ENCODE measurements around the gene METAP1D.
"Not testable (repeated sequence)": the region's sequence is repeated elsewhere in the genome, so short reads cannot be mapped to it uniquely, and the experiment has no call there.

METAP1D gene

DNA sequence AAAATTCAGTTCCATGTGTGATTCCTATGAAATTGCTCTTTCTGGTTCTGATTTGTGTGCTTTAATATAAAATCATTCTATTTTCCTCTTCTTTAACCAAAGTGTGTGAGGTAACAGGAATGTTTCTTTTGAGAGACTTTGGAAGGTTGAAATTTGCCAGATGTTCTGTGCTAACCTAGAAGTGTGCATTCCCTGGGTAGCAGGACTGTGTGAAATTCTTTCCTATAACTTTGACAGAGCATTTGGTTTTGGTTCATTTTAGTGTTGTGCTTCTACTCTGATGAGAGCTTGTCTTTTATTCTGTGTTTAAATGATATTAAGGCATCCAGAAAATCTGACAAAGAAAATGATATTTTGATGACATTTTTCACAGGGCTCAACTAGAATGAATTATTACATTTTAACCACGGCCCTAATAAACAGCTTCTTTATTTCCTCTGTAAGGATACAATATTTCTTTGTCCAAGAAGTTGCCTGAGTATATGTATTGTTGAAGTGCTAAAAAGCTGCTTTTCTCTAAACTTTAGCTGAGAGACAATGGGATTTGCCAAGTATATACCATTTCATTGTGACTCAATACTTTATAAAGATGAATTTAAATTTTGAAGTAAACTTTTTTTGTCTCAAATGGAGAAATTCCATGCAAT, 50.8 kb downstream of the METAP1D start:
- no peak for DNase-seq

DNA sequence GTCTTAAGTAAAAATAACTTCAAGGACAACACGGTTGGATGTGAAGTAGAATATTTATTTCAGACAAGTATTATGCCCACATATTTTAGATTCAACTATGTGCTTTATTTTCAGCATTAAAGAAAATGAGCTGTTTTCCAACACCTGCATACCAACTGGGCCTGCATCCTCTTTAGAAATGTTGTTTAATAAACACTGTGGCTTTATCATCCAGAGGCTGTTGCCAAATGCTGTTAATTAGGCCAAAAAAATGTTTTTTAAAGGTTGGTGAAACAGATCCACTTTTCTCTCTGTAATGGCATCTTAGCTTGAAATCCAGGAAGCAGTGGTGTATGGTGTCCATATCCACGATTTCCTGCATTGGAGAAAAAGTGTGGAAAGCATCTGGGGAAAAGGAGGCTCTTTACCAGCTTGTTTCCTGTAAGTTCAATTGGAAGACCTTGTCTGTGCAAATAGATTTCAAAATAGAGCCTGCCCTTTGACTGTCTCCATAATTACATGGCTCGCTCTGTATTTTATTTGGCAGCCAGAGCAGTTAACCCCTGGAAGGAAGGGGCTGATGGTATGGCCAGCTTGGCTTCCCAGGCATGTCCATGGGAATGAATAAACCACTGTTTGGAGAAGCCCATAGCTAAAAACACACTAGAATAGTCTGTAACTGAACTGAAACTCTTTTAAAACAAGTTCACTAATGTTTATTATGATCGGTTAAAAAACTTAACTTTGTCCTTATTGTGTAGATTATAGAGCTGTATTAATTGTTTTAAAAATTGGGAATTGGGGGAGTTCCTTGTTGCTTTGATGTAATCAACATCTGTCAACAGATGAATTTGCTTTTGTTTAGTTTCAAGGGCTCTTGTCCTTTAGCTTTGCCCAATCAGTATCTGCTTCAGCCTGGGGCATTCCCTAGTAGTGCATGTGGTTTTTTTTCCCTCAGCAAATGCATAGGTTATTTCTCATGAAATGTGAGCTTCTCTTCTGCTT, 52.5 kb downstream of the METAP1D start:
- DNase-seq, result no peak

DNA sequence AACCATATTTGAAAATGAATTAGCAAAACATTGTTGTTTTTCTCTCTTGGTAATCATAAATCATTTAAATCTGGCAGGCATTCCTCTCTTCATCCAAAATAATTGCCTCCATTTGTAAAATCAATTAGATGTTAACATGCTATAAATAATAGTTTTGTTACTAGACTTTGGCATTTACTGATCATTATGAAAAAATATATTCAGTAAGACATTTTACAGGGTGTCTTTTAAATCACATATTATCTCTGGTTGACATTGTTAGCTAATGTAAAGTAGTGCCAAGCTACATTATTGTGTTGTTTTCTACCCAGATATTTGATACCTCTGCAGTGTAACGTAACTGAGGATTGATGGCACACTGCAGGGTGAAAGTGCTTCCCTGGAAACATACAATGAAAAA, 53.7 kb downstream of the METAP1D start:
- DNase-seq, result no peak

DNA sequence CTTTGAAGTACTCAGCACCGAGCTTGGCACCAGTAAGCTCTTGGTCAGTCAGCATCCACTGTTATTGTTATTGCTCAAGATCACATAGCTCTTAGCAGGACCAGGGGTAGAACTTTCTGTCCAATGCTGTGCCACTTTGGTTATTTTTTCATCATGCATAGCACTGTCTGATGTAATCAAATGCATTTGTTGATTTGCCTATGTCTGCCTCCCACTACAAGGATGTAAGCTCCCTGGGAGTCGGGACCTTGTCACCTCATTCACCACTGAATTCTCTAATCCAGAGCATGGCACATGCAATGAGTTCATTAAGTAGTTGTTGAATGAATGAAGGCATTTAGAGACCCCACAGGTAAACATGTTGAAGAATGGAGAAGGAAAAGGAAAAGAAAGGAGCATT, 56.5 kb downstream of the METAP1D start:
- DNase-seq, result no peak

DNA sequence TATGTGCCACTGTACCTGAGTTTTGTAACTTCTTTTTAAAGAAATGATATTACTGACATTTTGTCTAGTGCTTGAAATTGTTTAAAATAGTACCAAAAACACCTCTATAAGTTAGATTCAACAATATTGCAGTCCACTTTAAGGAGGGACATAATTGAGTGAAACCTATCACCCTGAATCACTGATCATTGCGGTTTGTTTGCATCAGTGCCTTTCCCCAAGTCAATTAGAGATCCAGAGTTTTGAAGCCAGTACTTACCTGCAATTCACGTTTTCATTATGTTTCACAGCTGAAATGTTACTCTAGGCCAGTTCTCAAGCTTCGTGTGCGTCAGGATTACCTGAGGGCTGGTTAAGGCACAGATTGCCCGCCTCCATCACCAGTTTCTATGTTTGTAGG, 58.9 kb downstream of the METAP1D start:
- DNase-seq, result no peak

DNA sequence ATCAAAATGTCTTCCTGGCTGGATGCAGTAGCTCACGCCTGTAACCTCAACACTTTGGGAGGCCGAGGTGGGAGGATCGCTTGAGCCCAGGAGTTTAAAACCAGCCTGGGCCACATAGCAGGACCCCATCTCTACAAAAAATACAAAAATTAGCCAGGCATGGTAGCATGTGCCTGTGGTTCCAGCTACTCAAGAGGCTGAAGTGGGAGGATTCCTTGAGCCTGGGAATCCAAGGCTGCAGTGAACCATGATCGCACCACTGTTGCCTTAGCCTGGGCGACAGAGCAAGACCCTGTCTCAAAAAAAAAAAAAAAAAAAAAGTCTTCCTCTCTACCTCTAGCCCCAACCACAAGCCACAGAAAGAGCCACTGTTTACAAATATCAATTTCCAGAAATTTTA, 60.4 kb downstream of the METAP1D start:
- not testable (repeated sequence) for DNase-seq

DNA sequence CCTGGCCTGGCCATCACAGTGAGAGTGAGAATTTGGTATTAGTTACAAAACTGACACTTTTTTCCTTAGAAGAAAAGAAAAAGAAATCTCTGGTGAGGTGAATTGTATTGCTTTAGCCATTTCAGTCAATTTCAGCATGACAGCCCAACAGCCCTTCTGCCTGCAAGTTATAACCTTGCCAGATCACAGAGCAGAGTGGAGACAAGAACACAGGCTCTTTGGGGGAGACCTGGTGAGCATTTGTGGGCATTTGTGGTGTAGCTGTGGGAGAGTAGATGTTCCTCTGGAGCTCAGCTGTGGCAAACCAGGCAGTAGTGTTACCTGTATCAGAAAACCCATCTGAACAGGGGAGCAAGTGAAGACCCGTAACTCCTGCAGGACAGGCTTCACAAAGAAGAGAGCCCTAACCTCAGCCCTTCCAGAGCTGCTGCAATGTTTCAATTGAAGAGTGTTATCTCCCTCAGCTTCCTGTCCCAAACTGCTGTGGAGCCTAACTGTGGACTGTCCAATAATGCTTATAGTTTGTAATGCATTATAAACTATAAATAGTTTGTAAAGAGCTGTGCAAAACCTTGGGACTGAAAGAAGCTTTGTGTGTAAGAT, 62.8 kb downstream of the METAP1D start:
- DNase-seq, result no peak

DNA sequence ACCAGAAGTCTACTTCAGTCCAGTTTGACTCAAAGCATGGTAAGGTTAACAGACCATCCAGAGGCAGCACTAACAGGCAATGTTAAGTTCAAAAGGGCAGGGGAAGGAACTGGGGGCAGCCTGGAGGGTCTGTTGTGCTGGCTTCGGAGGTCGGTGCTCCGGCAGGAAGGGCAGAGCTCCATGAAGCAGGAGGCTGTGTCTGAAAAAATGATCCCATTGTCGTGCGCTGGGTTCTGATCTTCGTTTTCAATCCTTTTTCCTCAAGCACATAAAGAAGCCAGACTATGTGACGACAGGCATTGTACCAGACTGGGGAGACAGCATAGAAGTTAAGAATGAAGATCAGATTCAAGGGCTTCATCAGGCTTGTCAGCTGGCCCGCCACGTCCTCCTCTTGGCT, 63.7 kb downstream of the METAP1D start:
- no peak for DNase-seq

DNA sequence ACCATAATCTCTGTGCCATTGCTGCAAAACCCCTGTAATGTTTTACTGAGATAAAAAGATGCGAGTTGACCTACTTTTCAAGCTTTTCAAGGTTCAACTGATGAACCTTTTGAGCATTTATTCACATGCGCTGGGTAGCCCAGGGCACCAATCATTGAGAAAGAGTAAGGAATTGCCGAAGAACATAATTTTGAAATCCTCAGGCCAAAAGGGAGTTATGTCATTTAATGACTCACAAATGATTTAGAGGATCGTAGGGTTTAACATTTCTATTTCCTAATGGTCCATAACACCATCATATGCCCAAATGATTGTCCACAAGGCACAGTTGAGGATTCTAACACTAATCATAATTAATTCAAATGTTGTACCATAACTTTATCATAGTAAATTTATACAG, 65.4 kb downstream of the METAP1D start:
- no peak for DNase-seq

DNA sequence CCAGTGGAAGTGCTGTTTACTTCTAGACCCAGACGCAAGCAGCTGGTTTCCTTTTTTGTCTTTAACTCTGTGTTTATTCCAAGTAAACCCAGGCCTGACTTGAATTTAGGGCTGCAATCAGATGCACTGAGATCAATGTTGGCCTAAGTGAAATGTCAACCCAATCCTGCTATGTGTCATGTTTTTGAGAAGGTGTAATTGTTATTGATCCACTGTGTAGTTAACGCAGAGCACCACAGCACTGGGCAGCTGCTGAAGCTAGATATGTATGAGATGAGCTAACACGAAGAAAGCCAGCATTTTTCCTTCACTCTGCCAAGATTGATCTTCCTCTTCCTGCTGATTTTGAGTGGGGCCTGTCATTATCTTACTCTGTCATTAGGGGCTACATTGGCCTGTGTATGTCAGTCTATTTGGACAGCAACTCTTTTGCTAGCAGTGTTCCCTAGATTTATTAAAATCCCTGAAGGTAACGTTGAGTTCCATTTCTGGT, 66.7 kb downstream of the METAP1D start:
- no peak for DNase-seq

DNA sequence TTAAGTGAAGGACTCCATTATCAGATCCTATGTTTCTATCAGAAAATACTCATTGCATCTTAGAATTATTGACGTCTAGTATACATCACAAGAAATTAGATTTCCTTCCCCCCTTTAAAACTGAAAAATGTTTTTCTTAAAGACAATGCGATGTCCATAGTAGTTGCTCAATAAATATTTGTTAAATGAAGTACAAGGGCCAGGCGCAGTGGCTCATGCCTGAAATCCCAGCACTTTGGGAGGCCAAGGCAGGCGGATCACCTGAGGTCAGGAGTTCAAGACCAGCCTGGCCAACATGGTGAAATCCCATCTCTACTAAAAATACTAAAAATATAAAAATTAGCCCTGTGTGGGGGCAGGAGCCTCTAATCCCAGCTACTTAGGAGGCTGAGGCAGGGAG, 68.2 kb downstream of the METAP1D start:
- not testable (repeated sequence) for DNase-seq

DNA sequence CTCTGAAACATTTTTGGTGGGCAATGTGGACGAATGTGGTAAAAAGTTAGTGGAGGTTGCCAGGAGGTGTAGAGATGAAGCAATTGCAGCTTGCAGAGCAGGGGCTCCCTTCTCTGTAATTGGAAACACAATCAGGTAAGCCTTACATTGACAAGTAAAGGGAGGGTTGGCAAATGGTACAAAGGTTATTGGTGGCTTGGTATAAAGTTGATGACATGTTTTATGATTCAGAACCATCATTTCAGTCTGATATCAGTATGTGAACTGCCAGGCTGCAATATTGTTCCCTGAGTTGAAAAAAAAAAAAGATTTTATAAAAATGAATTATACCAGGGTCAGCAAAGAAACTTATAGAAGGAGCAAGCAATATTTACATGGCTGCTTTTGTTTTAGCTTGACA, 71.2 kb downstream of the METAP1D start:
- DNase-seq, result no peak

DNA sequence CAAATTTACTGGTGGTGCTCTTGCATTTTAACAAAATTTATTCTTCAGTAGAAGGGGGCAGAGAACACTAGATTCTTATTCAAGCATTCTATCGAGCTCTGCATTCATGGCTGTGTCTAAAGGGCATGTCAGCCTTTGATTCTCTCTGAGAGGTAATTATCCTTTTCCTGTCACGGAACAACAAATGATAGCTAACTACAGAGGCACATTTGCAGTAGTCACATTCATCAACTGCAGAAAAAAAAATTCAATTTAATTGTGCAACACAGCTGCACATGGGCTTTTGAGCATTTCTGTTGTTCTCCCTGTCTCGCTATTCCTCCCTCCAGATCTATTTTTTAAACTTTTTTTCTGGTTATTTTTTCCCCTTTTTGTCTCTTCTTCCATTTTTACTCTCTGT, 72.5 kb downstream of the METAP1D start:
- no peak for DNase-seq

DNA sequence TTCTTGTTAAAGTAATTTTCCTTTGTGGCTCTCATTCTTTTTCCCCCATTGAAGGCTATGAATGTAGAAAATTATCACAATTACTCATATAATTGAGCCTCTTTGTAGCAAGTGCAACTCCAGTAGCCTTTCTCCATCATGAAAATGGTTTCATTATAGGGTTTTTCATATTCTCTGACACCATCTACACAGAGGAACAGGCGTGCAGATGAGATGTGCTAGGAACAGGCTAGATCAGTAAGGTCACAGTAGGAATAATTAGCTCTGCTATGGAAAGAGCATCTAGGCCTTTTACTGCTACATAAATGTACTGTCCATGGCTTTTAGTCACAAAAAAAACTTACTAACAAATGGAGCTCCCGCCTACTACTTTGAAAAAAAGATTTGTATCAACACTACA, 73.0 kb downstream of the METAP1D start:
- no peak for DNase-seq

DNA sequence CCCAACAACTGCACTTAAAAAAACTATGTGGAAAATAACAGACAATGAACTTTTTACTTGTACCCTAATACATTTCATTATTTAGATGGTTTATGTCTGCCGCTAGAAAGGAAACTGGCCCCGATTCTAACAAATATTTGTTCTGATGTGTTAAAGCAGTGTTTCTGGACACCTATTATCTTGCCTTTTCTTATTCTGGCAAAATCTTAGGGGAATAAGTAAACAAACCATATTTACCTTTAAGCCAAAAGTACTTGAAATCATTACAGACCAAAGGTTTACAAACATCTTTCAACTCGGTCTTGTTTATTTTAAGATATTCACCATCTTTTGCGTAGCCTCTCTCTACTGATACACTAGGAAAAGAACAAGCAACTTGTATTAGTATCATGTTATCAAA, 73.8 kb downstream of the METAP1D start:
- no peak for DNase-seq

DNA sequence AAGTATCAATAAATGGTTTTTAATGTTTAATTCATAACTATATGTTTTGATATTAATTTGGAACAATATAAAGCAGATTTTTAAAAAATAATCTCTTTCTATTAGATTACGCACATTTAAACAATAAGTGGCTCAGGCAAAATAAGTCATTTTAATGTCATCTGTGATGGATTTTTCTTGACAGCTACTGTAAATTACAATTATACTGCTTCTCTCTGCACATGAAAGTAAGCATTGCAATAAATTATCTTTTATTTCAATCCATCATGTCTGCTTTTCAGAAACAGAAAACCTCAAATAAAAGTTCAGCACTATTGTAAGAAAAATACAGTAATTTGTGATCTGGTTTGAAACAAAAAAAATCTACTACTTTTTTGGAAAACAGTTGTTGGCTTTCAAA, 74.5 kb downstream of the METAP1D start:
- no peak for DNase-seq

DNA sequence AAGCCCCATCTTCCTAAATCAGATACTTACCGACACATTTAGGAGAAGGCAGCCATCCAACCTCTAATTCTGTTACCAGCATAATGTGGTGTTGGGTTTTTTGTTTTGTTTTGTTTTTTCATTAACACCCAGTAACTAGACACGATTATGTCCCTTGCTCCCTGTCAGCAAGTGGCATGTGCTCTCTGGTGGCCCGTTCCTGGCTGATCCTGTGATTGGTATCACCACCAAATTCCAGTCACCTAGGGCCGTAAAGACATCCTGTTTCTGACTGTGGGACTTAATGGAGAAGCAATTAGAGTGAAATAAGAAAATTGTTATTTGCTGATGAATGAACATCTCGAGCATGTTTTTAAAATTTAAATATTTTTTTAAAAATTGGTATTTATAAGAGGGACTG, 79.7 kb downstream of the METAP1D start:
- no peak for DNase-seq

DNA sequence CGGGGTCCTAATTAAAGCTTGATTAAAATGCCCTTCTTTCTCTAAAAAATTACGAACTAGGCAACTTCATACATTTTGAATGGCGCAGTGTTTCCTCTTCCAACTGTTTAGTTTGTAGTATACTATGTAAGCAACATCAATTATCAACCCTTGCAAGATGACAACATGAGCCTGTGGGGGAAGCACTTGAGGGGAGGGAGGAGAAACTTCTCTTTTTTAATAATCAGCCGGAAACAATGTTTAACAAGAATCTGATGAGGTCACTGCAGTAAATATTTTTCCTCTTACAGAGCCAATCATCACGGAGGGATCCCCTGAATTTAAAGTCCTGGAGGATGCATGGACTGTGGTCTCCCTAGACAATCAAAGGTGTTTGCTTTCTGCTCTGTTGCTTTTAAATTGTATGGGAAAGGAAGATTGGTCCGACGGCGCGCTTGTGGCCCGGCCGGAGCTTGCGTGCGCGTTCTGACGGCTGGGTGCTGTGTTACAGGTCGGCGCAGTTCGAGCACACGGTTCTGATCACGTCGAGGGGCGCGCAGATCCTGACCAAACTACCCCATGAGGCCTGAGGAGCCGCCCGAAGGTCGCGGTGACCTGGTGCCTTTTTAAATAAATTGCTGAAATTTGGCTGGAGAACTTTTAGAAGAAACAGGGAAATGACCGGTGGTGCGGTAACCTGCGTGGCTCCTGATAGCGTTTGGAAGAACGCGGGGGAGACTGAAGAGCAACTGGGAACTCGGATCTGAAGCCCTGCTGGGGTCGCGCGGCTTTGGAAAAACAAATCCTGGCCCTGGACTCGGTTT, 80.3 kb downstream of the METAP1D start:
- DNase-seq, result no peak

DNA sequence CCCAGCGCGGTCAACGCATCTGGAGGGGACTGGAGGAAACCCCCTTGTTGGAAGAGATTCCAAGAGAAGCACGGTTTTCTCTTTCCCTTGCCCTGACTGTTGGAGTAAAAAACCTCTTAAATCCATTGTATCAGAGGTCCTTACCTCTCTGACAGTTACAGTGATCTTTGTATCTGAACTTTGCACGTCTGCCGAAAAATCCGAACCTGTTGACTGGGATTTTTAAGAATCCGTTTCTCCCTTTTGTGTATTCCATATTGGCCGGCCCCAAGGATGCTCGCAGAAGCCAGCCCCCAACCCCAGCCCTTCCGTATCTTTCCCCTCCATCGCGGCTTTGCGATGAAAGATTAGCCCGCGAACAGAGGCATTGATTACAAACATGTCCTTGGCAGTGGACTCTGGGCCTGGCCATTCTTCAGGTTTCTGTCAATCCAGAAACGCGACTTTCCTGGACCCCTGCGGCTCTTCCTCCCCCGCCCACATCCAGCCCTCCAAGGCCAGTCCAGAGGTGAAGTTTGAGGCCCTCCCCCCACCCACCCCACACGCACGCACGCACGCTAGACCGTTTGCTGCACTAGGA, 81.0 kb downstream of the METAP1D start:
- no peak for DNase-seq

DNA sequence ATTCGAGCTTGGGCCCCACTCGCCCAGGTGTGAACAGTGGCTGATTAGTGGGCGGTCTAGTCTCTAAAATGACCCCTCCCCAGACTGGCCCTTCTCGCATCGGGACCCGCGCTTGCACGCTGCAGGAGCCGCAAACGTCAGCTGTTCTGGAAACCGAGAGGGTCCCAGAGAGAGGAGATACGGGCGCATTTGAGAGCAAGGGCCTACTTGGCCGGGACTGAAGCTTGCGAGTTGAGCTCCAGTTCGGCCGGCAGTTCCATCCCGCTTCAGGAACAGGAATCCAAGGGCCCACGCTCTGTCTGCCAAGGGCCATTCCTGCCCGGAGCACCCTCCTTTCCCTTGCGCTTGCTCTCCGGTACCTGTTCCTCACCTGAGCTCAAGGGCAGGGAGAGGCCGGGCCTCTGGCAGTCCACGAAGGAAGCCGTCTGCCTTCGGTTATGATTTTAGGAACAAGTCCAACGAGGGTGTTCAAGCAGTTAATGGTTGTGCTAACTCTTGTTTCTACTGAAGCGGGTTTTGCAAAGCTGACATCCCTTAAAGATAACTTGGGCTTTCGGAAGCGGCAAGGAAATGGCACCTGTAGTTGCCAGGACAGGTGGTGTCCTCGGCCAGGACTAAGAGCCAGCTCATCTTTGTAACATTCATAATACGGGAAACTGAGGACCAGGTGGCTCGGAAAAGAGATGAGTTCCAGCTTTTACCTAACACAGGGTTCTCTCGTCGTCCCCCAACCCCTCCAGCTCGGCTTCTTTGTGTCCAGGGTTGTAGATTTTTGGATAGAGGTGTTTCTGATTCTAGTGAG, 81.7 kb downstream of the METAP1D start:
- DNase-seq, result no peak

DNA sequence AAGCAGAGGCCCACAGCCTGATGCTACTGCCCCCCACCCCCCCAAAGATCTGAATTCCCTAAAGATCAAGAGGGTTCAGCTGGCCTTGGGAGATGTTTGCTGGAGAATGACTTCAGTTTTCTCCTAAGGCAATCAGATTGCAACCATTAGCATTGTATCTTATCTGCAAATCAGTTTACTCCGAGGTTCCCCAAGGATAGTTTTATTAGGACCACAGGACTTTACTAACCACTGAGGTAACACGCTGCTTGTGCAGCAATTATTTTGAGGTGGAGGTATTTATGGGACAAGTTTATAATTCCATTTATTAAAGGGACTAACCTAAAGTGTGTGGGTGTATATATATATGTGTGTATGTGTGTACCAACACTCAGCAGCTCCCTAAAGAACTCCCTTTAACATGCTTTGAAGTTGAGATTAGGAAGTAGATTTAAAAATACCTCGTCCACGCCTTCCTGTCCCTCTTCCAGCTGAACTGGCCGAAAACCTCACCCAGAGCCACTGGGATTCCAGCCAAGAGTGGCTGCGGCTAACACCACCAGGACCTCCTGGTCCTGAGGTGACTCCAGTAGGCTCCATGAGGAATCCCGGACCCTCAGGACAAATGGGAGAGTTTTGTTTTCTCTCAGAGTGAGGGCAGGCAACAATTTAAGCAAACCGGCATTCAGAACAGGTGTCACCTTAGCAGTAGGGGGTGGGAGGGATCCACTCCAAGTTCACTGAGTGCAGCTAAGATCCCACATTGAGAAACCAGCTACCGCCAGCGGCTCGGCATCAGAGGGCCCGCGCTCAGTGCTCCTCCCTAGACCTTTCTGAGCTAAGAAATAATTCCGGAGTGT, 82.6 kb downstream of the METAP1D start:
- no peak for DNase-seq
